ENCODE data around the gene NPPC.

Gene NPPC

DNA sequence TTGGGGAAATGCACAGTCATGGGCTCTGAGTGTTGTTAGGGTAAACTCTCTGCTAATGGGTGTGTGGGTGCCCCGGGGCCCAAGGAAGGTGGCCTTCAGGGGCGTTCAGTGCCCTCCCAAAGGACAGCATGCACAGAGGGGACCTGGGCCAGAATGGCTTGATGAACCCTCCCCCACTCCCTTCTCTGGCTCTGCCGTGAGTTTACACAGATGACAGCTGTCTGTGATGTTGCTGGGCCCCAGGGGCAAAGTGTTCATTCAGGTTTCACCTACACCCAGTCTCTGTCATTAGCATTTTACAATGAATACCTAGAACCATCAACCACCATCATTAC lies 3.2 kb downstream of the NPPC start:
- no peaks in the 10 kb centered on the region for H3K9me3 ChIP-seq (ENCODE audit: insufficient read depth, low read length)
- H3K27me3 ChIP-seq (ENCODE audit: low read length) = no peaks in the 10 kb centered on the region
- H3K4me2 ChIP-seq (ENCODE audit: low read depth, low read length, poor library complexity, severe bottlenecking) = no peak overlapping the region

DNA sequence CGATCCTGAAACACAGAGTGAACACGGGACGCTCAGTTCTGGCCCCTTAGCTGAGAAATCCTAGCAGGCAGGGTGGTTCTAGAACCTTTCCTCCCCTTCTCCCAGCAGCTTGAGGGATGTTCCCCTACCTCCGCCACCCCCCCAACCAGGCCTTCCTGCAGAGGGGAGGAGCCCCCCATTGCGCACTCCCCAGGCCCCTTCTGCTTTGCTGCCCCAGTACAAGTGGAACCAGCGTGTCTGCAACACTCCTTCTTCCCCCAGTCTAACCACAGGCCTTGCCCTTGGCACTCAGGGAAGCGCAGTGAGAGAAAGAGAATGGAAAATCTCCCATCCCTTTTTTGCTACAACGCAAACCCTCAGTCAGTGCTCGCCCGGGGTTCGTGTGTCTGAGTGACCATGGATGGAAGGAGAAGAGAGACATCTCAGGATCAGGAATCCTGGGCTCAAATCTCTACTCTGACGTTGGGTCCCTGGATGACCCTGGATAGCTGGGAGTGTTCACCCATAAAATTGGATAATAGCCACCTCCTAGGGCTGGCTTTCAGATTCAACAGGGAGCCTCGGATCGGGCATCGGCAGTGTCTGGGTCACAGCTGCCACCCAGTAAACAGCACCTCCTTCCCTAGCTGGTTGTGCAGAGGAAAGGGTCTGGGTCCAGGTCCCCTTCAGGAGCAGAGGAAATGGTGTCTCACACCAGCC lies 3.7 kb downstream of the NPPC start:
- Histone ChIP-seq H3K36me3 (ENCODE audit: low read length) (no peaks in the 10 kb centered on the region), H3F3A (ENCODE audit: insufficient read depth) (no peaks in the 10 kb centered on the region), H4K20me1 (ENCODE audit: low read depth, low read length) (no peaks in the 10 kb centered on the region), H3K9me2 (replicated peaks; ENCODE audit: insufficient read depth, low read length) (no peaks in the 10 kb centered on the region), H3K9ac (ENCODE audit: low read length) (no peak overlapping the region), H3K27me3 (ENCODE audit: low read length) (no peaks in the 10 kb centered on the region), H3K4me2 (ENCODE audit: low read depth, low read length, poor library complexity, severe bottlenecking) (no peak overlapping the region), H3K79me2 (ENCODE audit: insufficient read depth, low read length) (no peaks in the 10 kb centered on the region), H3K9me3 (ENCODE audit: insufficient read depth, low read length) (no peaks in the 10 kb centered on the region), H2AFZ (ENCODE audit: low read depth, low read length, severe bottlenecking) (no peak overlapping the region), H3K4me3 (ENCODE audit: insufficient read depth, low read length, poor library complexity, severe bottlenecking) (no peak overlapping the region), H3K27ac (ENCODE audit: low read depth, low read length) (no peak overlapping the region)
- TF ChIP-seq EZH2phosphoT487 (conservative IDR thresholded peaks at IDR 0.05; ENCODE audit: low read length) = no peak
- TF ChIP-seq, protein P1, sequence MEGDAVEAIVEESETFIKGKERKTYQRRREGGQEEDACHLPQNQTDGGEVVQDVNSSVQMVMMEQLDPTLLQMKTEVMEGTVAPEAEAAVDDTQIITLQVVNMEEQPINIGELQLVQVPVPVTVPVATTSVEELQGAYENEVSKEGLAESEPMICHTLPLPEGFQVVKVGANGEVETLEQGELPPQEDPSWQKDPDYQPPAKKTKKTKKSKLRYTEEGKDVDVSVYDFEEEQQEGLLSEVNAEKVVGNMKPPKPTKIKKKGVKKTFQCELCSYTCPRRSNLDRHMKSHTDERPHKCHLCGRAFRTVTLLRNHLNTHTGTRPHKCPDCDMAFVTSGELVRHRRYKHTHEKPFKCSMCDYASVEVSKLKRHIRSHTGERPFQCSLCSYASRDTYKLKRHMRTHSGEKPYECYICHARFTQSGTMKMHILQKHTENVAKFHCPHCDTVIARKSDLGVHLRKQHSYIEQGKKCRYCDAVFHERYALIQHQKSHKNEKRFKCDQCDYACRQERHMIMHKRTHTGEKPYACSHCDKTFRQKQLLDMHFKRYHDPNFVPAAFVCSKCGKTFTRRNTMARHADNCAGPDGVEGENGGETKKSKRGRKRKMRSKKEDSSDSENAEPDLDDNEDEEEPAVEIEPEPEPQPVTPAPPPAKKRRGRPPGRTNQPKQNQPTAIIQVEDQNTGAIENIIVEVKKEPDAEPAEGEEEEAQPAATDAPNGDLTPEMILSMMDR (IDR thresholded peaks at IDR 0.05; ENCODE audit: insufficient read depth, low read length, poor library complexity, severe bottlenecking) = no peak

More for the DNA sequence above, 3.2 kb downstream of the NPPC start:
- Histone ChIP-seq H3K79me2 (ENCODE audit: insufficient read depth, low read length) (no peaks in the 10 kb centered on the region), H3F3A (ENCODE audit: insufficient read depth) (no peaks in the 10 kb centered on the region), H4K20me1 (ENCODE audit: low read depth, low read length) (no peaks in the 10 kb centered on the region), H2AFZ (ENCODE audit: low read depth, low read length, severe bottlenecking) (no peak overlapping the region), H3K27ac (ENCODE audit: low read depth, low read length) (no peak overlapping the region), H3K9me2 (replicated peaks; ENCODE audit: insufficient read depth, low read length) (no peaks in the 10 kb centered on the region), H3K4me3 (ENCODE audit: insufficient read depth, low read length, poor library complexity, severe bottlenecking) (no peak overlapping the region), H3K36me3 (ENCODE audit: low read length) (no peaks in the 10 kb centered on the region), H3K9ac (ENCODE audit: low read length) (no peak overlapping the region)
- no peak for TF ChIP-seq EZH2phosphoT487 (conservative IDR thresholded peaks at IDR 0.05; ENCODE audit: low read length)
- TF ChIP-seq, protein P1 (IDR thresholded peaks at IDR 0.05; ENCODE audit: insufficient read depth, low read length, poor library complexity, severe bottlenecking) = no peak

DNA sequence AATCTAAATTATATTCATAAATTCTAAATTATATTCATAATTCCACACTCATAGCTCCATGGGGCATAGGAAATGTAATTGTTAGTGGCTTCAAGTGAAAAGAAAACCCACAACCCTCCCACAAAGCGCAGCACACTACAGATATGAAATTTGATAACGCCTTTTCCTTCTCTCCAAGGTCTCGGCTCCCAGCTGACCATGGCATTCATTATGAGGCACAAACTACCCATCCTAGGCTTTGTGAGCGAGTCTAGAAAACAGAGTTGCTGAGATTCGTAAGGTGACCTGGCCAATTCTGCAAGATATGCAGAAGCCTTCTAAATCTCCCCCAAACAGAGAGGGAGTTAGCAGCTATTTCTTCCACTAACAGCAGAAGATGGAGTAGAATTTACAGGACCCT lies 5.4 kb downstream of the NPPC start:
- no peak for TF ChIP-seq EZH2phosphoT487 (conservative IDR thresholded peaks at IDR 0.05; ENCODE audit: low read length)
- TF ChIP-seq, protein P1 (IDR thresholded peaks at IDR 0.05; ENCODE audit: insufficient read depth, low read length, poor library complexity, severe bottlenecking) = no peak
- Histone ChIP-seq H3K4me2 (ENCODE audit: low read depth, low read length, poor library complexity, severe bottlenecking) (no peak overlapping the region), H3F3A (ENCODE audit: insufficient read depth) (no peaks in the 10 kb centered on the region), H4K20me1 (ENCODE audit: low read depth, low read length) (no peaks in the 10 kb centered on the region), H3K9me3 (ENCODE audit: insufficient read depth, low read length) (no peaks in the 10 kb centered on the region), H3K4me3 (ENCODE audit: insufficient read depth, low read length, poor library complexity, severe bottlenecking) (no peak overlapping the region), H2AFZ (ENCODE audit: low read depth, low read length, severe bottlenecking) (no peak overlapping the region), H3K27me3 (ENCODE audit: low read length) (no peaks in the 10 kb centered on the region), H3K9me2 (replicated peaks; ENCODE audit: insufficient read depth, low read length) (no peaks in the 10 kb centered on the region), H3K9ac (ENCODE audit: low read length) (no peak overlapping the region), H3K79me2 (ENCODE audit: insufficient read depth, low read length) (no peaks in the 10 kb centered on the region), H3K36me3 (ENCODE audit: low read length) (no peaks in the 10 kb centered on the region), H3K27ac (ENCODE audit: low read depth, low read length) (no peak overlapping the region)
